K562 (cell line): ENCODE results near the gene ERF. TPM values are rescaled to one million over a fixed set of nuclear protein-coding genes. Genes with fewer than 3 reads are reported as not detected.

Experiments used
- BDP1 ChIP-seq: IDR thresholded peaks from 3 replicates; pipeline ENCODE4 v1.6.1; 2011; ENCODE audit not compliant: insufficient read length, insufficient read depth
- CBFA2T2 ChIP-seq: fragments of 450-650 bp; conservative IDR thresholded peaks from 2 replicates; pipeline ENCODE4 v1.6.1; 2017; ENCODE audit warnings: mild to moderate bottlenecking
- DIDO1 ChIP-seq: fragments of 450-650 bp; IDR thresholded peaks from 2 replicates; pipeline ENCODE4 v1.6.1; 2016; ENCODE audit warnings: low read depth, missing biosample characterization, missing genetic modification characterization
- E2F4 ChIP-seq: sonication (generic); formaldehyde crosslinking; IDR thresholded peaks from 2 replicates; pipeline ENCODE4 v1.8.0; 2022; ENCODE audit warnings: mild to moderate bottlenecking, low read depth, missing genetic modification reagents
- HDAC2 ChIP-seq: fragments of 450-650 bp; IDR thresholded peaks from 2 replicates; pipeline ENCODE4 v1.6.1; 2016; ENCODE audit warnings: mild to moderate bottlenecking
- ILF3 ChIP-seq: fragments of 450-650 bp; IDR thresholded peaks from 2 replicates; pipeline ENCODE4 v1.6.1; 2018; ENCODE audit warnings: antibody characterized with exemption, mild to moderate bottlenecking, moderate library complexity, borderline replicate concordance
- MEF2A ChIP-seq: IDR thresholded peaks from 2 replicates; pipeline ENCODE4 v1.6.1; 2011; ENCODE audit warnings: low read depth, mild to moderate bottlenecking, low read length, moderate library complexity; ENCODE audit not compliant: control insufficient read depth
- MYC ChIP-seq, 2 experiments: fragments of 250-450 bp in 1 of 2; sonication (Bioruptor Pico) in 1 of 2; IDR thresholded peaks; 2 replicates each; pipeline versions ENCODE4 v1.5.1 to v1.6.1; 2012 to 2021; ENCODE audit warnings: low read depth in 2 of 2, borderline replicate concordance in 1 of 2, improper control_type of control experiment in 1 of 2, low read length in 1 of 2, mild to moderate bottlenecking in 1 of 2, moderate library complexity in 1 of 2
- RBBP5 ChIP-seq: fragments of 200-600 bp; sonication (generic); IDR thresholded peaks from 2 replicates; pipeline ENCODE4 v1.6.1; 2012; ENCODE audit warnings: borderline replicate concordance, mild to moderate bottlenecking, low read length, control low read depth, inconsistent platforms; ENCODE audit not compliant: insufficient read depth, poor library complexity, severe bottlenecking
- SAP30 ChIP-seq: fragments of 200-600 bp; sonication (generic); IDR thresholded peaks from 2 replicates; pipeline ENCODE4 v1.6.1; 2012; ENCODE audit warnings: borderline replicate concordance, low read depth, mild to moderate bottlenecking, moderate library complexity, low read length, control low read depth, inconsistent platforms; ENCODE audit not compliant: insufficient read depth, poor library complexity, severe bottlenecking
- SRSF9 ChIP-seq: fragments of 200-400 bp; formaldehyde crosslinking; IDR thresholded peaks from 2 replicates; pipeline ENCODE4 v1.6.1; 2017; ENCODE audit warnings: low read depth, low read length, borderline replicate concordance
- ZBED1 ChIP-seq: IDR thresholded peaks from 2 replicates; pipeline ENCODE4 v1.6.1; 2014
- ZBTB17 ChIP-seq: fragments of 450-650 bp; formaldehyde crosslinking; IDR thresholded peaks from 2 replicates; pipeline ENCODE4 v1.4.0; 2020; ENCODE audit warnings: mild to moderate bottlenecking
- ZNF165 ChIP-seq: fragments of 250-450 bp; sonication (Bioruptor Pico); IDR thresholded peaks from 2 replicates; pipeline ENCODE4 v1.4.0; 2020; ENCODE audit warnings: borderline replicate concordance
- ZNF57 ChIP-seq: fragments of 450-650 bp; formaldehyde crosslinking; IDR thresholded peaks from 2 replicates; pipeline ENCODE4 v1.4.0; 2020; ENCODE audit warnings: mild to moderate bottlenecking, moderate library complexity
- polyA plus RNA-seq, 8 experiments: library from polyadenylated mRNA; depleted of rRNA in 4 of 8; stranded (reverse) in 5 of 8; unstranded in 3 of 8; fragments of >200 nt; fragmentation: Nextera tagmentation in 2 of 8; fragmentation: Illumina TruSeq in 1 of 8; extraction: Ambion mirVana in 2 of 8; extraction: Trizol in 1 of 8; gene quantifications; 2 replicates each; pipeline versions ENCODE4 v1.2.1 to v1.2.3, GENCODE V29; 2011 to 2014; ENCODE audit warnings: inconsistent platforms in 1 of 8, missing spikeins in 1 of 8
- total RNA-seq, 7 experiments: library from RNA; depleted of rRNA in 6 of 7; stranded (reverse); fragments of >200 nt in 6 of 7; fragmentation: Illumina TruSeq in 2 of 7; extraction: Trizol in 2 of 7; gene quantifications; 2 replicates each; pipeline versions ENCODE4 v1.2.1 to v1.2.3, GENCODE V29; 2011 to 2021; ENCODE audit warnings: low replicate concordance in 1 of 7
- TF ChIP-seq, protein P1 (sequence below): IDR thresholded peaks from 2 replicates; pipeline ENCODE4 v1.6.1; 2014; ENCODE audit warnings: antibody characterized with exemption
- TF ChIP-seq, protein P2 (sequence below), 2 experiments: fragments of 450-650 bp; IDR thresholded peaks; 2 replicates each; pipeline ENCODE4 v1.6.1; 2018; ENCODE audit warnings: mild to moderate bottlenecking in 2 of 2, low read depth in 1 of 2; ENCODE audit not compliant: partially characterized antibody in 2 of 2

Gene ERF
- total and polyA plus RNA-seq, 9 of the 15 experiments (the other 6 are each of a cell fraction or from before 2014, with no cell fraction given) = 0.03 to 75.4 (median 27.0) TPM

DNA sequence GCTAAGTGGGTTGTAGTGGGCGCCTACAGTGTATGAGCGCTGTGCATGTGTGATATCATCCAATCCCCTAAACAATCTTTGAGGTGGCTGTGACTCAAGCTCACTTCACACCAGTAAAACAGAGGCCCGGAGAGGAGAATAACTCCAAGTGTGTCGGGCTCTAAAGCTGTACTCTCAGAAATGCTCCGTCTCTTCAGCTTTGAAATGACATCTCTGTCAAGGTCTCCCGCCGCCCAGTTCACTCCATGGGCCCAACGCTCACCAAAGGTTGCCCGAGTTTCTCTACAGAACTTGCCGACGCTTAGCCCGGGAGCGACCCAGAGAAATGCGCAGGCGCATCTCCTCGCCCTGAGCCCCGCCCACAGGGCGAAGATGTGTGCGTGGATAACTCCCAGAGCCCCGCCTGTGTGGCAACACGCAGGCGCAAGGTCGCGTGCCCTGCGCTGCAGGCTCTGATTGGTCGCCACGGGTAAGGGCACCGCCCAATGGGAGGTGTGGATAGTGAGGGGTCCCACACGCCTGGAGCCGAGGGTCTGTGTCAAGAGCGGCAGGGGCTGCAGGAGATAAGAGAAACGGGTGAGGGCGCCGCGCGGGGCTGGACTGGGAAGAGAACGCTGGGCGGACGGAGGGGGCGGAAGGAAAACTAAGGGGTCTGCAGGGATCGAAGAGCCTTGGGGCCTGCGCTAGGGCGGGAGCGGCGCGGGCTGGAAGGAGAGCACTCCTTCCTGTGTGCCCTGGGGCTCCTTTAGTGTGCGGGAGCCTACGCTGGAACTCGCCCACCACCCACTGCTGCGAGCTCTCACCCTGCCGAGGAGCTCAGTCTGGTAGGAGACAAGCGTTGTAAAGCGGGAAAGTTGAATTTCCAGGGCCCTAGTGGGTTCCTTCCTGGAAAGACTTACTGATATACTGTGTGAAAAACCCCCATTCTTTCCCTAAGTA, 34.8 kb downstream of the ERF start, which contains the start of gene ZNF526 (continued):
- TF ChIP-seq MYC (IDR thresholded peaks at IDR 0.05; ENCODE audit: low read depth, low read length) = peak; percentile 76
- TF ChIP-seq MYC (CRISPR knock-in tag; IDR thresholded peaks at IDR 0.05; ENCODE audit: borderline replicate concordance, low read depth) = peak; percentile 83; the same call in 1 of the 2 replicates
- TF ChIP-seq SRSF9 = no peak
- TF ChIP-seq ZNF165 = no peak
- no peak for TF ChIP-seq E2F4 (CRISPR knock-in tag)
- 0 out of 2 replicates have a peak, but pooled peaks have one; percentile 29 for TF ChIP-seq ZNF57 (CRISPR knock-in tag)
- TF ChIP-seq ZBED1 = no peak
- TF ChIP-seq ILF3 = no peak
- peak; percentile 73 for TF ChIP-seq SAP30
- TF ChIP-seq CBFA2T2 = 0 out of 2 replicates have a peak, but pooled peaks have one; percentile 13
- peak; percentile 38; the same call in 1 of the 2 replicates for TF ChIP-seq ZBTB17 (CRISPR knock-in tag)
- TF ChIP-seq, protein P1, sequence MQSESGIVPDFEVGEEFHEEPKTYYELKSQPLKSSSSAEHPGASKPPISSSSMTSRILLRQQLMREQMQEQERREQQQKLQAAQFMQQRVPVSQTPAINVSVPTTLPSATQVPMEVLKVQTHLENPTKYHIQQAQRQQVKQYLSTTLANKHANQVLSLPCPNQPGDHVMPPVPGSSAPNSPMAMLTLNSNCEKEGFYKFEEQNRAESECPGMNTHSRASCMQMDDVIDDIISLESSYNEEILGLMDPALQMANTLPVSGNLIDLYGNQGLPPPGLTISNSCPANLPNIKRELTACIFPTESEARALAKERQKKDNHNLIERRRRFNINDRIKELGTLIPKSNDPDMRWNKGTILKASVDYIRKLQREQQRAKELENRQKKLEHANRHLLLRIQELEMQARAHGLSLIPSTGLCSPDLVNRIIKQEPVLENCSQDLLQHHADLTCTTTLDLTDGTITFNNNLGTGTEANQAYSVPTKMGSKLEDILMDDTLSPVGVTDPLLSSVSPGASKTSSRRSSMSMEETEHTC = no peak
- TF ChIP-seq HDAC2 = peak; percentile 76
- TF ChIP-seq, protein P2, sequence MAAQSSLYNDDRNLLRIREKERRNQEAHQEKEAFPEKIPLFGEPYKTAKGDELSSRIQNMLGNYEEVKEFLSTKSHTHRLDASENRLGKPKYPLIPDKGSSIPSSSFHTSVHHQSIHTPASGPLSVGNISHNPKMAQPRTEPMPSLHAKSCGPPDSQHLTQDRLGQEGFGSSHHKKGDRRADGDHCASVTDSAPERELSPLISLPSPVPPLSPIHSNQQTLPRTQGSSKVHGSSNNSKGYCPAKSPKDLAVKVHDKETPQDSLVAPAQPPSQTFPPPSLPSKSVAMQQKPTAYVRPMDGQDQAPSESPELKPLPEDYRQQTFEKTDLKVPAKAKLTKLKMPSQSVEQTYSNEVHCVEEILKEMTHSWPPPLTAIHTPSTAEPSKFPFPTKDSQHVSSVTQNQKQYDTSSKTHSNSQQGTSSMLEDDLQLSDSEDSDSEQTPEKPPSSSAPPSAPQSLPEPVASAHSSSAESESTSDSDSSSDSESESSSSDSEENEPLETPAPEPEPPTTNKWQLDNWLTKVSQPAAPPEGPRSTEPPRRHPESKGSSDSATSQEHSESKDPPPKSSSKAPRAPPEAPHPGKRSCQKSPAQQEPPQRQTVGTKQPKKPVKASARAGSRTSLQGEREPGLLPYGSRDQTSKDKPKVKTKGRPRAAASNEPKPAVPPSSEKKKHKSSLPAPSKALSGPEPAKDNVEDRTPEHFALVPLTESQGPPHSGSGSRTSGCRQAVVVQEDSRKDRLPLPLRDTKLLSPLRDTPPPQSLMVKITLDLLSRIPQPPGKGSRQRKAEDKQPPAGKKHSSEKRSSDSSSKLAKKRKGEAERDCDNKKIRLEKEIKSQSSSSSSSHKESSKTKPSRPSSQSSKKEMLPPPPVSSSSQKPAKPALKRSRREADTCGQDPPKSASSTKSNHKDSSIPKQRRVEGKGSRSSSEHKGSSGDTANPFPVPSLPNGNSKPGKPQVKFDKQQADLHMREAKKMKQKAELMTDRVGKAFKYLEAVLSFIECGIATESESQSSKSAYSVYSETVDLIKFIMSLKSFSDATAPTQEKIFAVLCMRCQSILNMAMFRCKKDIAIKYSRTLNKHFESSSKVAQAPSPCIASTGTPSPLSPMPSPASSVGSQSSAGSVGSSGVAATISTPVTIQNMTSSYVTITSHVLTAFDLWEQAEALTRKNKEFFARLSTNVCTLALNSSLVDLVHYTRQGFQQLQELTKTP (IDR thresholded peaks at IDR 0.05; ENCODE audit: low read depth in 1 of 2, partially characterized antibody in 2 of 2) = peak in 1 of 2 experiments; percentile 60
- peak; percentile 77; the same call in 1 of the 2 replicates for TF ChIP-seq DIDO1 (tag)
- no peak for TF ChIP-seq MEF2A
- TF ChIP-seq RBBP5 = peak; percentile 92
- TF ChIP-seq BDP1 = no peak
